GM12865 (cell line): ENCODE results near the gene RAET1E.

Experiments
- DNase-seq: peaks from one replicate; pipeline ENCODE4 v3.0.0; 2010; ENCODE audit warnings: low read depth
- H3K4me3 ChIP-seq: 2 replicates; pipeline ENCODE4 v1.5.1; 2011; ENCODE audit warnings: mild to moderate bottlenecking, low read depth, low read length, control low read depth
- CTCF ChIP-seq: IDR thresholded peaks from 2 replicates; pipeline ENCODE4 v1.5.1; 2011; ENCODE audit warnings: low read length, control low read depth, low read depth, inconsistent platforms; ENCODE audit not compliant: insufficient read depth; ENCODE audit errors: missing control alignments

Gene RAET1E

GRCh38 chr6:149891259-149891658 is 6.7 kb downstream of the RAET1E start:
- no peak for TF ChIP-seq CTCF
- no peak for DNase-seq
- no peak overlapping the region for H3K4me3 ChIP-seq

- no peak for TF ChIP-seq CTCF
- DNase-seq, result no peak
- no peak overlapping the region for H3K4me3 ChIP-seq
Measured at GRCh38 chr6:149890629-149891045, 7.3 kb downstream of the RAET1E start.

- no peak overlapping the region for H3K4me3 ChIP-seq
- TF ChIP-seq CTCF, result no peak
- DNase-seq, result no peak
Measured at GRCh38 chr6:149889326-149889725, 8.6 kb downstream of the RAET1E start.

GRCh38 chr6:149888659-149889058 is 9.3 kb downstream of the RAET1E start:
- no peak for TF ChIP-seq CTCF
- no peak for DNase-seq
- no peak overlapping the region for H3K4me3 ChIP-seq

GRCh38 chr6:149888093-149888492 is 9.8 kb downstream of the RAET1E start:
- H3K4me3 ChIP-seq, result no peak overlapping the region
- no peak for DNase-seq
- TF ChIP-seq CTCF, result no peak

GRCh38 chr6:149887343-149887742 is 10.6 kb downstream of the RAET1E start:
- DNase-seq, result no peak
- no peak for TF ChIP-seq CTCF
- H3K4me3 ChIP-seq, result no peak overlapping the region

GRCh38 chr6:149885888-149886287 is 12.0 kb downstream of the RAET1E start:
- TF ChIP-seq CTCF, result no peak
- no peak overlapping the region for H3K4me3 ChIP-seq
- no peak for DNase-seq
